Sigmoid colon (tissue), 4 donors: Measurements from ENCODE around the gene TFR2.

Source experiments
- EP300 ChIP-seq, 4 donors: sonication (generic); formaldehyde crosslinking; IDR thresholded peaks; one replicate each; pipeline ENCODE4 v1.6.1; 2017; ENCODE audit warnings: antibody characterized with exemption in 4 of 4
- POLR2A ChIP-seq, 2 donors: fragments of 450-650 bp; IDR thresholded peaks; one replicate each; pipeline ENCODE4 v1.6.1; 2016; ENCODE audit warnings: antibody characterized with exemption in 2 of 2, mild to moderate bottlenecking in 2 of 2, moderate library complexity in 2 of 2
- TF ChIP-seq, protein P1 (sequence below), 4 experiments: fragments of 450-650 bp in 3 of 4; fragments of 200-600 bp in 1 of 4; IDR thresholded peaks; one replicate each; pipeline ENCODE4 v1.5.1; 2016 to 2019; ENCODE audit warnings: antibody characterized with exemption in 4 of 4, mild to moderate bottlenecking in 3 of 4, moderate library complexity in 2 of 4

DNA sequence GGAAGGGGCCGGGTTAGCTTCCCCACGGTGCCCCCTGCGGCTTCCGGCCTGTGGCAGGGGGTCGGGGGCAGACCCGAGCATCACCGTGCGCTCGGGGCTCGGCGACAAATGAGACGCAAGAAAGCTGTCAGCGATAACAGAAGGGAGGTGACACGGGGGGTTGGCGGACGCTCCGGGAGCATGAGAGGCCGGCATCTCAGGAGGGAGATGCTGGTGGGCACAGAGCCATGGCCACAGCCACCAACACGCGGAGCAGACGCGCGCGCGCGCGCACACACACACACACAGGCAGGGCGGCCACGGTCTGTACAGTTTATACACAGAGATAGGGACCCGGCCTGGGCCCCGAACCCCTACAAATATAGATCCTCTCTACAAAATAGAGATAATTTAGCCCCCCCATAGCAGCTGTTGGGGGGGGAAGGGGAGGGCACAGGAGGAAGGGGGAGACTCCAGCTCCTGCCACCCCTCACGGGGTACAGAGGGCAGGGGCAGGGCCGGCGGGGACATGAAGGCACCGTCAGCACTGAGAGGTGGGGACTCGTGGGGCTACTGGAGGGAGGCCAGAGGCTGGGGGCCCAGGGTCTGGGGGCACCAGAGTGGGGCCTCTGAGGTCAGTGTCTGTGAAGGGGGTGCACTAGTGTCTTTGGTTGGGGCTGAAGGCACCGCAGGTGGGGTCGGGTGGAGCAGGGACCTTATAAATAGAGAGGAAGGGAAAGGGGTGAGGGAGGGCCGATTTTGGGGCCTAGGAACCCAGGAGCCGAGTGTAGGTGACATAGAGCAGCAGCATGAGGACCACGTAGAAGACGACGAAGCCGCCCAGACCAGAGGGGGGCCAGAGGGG is 66.8 kb downstream of the TFR2 start:
- TF ChIP-seq, protein P1, sequence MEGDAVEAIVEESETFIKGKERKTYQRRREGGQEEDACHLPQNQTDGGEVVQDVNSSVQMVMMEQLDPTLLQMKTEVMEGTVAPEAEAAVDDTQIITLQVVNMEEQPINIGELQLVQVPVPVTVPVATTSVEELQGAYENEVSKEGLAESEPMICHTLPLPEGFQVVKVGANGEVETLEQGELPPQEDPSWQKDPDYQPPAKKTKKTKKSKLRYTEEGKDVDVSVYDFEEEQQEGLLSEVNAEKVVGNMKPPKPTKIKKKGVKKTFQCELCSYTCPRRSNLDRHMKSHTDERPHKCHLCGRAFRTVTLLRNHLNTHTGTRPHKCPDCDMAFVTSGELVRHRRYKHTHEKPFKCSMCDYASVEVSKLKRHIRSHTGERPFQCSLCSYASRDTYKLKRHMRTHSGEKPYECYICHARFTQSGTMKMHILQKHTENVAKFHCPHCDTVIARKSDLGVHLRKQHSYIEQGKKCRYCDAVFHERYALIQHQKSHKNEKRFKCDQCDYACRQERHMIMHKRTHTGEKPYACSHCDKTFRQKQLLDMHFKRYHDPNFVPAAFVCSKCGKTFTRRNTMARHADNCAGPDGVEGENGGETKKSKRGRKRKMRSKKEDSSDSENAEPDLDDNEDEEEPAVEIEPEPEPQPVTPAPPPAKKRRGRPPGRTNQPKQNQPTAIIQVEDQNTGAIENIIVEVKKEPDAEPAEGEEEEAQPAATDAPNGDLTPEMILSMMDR (IDR thresholded peaks at IDR 0.05): no peak
- TF ChIP-seq EP300 (IDR thresholded peaks at IDR 0.05): no peak
- no peak for TF ChIP-seq POLR2A (IDR thresholded peaks at IDR 0.05)
